Muscle layer of colon (tissue), 2 donors: Measurements from ENCODE around the gene APEX1.
"Not testable (repeated sequence)": the region's sequence is repeated elsewhere in the genome, so short reads cannot be mapped to it uniquely, and the experiment has no call there.

Experiments used
- H3K27ac ChIP-seq: one replicate; pipeline ENCODE4 v1.7.0; 2013; ENCODE audit warnings: low read depth, mild to moderate bottlenecking, low read length, moderate library complexity
- H3K27me3 ChIP-seq, 2 donors: one replicate each; pipeline ENCODE4 v1.7.0; 2013; ENCODE audit warnings: low read length in 2 of 2, mild to moderate bottlenecking in 2 of 2; ENCODE audit not compliant: insufficient read depth in 2 of 2, control insufficient read depth in 1 of 2
- H3K36me3 ChIP-seq: one replicate; pipeline ENCODE4 v1.7.0; 2013; ENCODE audit warnings: mild to moderate bottlenecking, low read length; ENCODE audit not compliant: insufficient read depth
- H3K4me1 ChIP-seq: one replicate; pipeline ENCODE4 v1.7.0; 2013; ENCODE audit warnings: mild to moderate bottlenecking, low read length; ENCODE audit not compliant: insufficient read depth
- H3K4me3 ChIP-seq, 2 donors: one replicate each; pipeline ENCODE4 v1.7.0; 2013; ENCODE audit warnings: low read length in 2 of 2, low read depth in 1 of 2, mild to moderate bottlenecking in 1 of 2, moderate library complexity in 1 of 2
- H3K9ac ChIP-seq: one replicate; pipeline ENCODE4 v1.7.0; 2013; ENCODE audit warnings: low read length
- H3K9me3 ChIP-seq: one replicate; pipeline ENCODE4 v1.7.0; 2013; ENCODE audit warnings: mild to moderate bottlenecking, low read length
- donor health status: abdominal sarcoma.
- donor health status: Adenocarcinoma of cecum.

The APEX1 gene

GRCh38 chr14:20438664-20439063 lies 16.4 kb upstream of the APEX1 start:
- Histone ChIP-seq H3K27me3 (peaks cover 0 to 7% of the 10 kb centered on the region in 2 donors), H3K9ac (no peak overlapping the region), H3K36me3 (no peaks in the 10 kb centered on the region), H3K4me3 (no peak overlapping the region), H3K9me3 (no peaks in the 10 kb centered on the region), H3K27ac (no peak overlapping the region), H3K4me1 (no peaks in the 10 kb centered on the region)

GRCh38 chr14:20440465-20440864 lies 14.6 kb upstream of the APEX1 start:
- Histone ChIP-seq H3K4me1 (no peaks in the 10 kb centered on the region), H3K27me3 (peaks cover 0 to 1% of the 10 kb centered on the region in 2 donors), H3K4me3 (no peak overlapping the region), H3K36me3 (peaks cover 6% of the 10 kb centered on the region), H3K9me3 (no peaks in the 10 kb centered on the region), H3K27ac (no peak overlapping the region), H3K9ac (no peak overlapping the region)

GRCh38 chr14:20440882-20441281 lies 14.1 kb upstream of the APEX1 start:
- H3K27ac ChIP-seq: no peak overlapping the region
- H3K4me3 ChIP-seq: no peak overlapping the region
- no peak overlapping the region for H3K9ac ChIP-seq
- no peaks in the 10 kb centered on the region for H3K9me3 ChIP-seq
- H3K4me1 ChIP-seq: no peaks in the 10 kb centered on the region
- no peaks in the 10 kb centered on the region for H3K27me3 ChIP-seq
- peaks cover 10% of the 10 kb centered on the region for H3K36me3 ChIP-seq

- no peak overlapping the region for H3K27ac ChIP-seq
- H3K4me1 ChIP-seq: no peaks in the 10 kb centered on the region
- no peaks in the 10 kb centered on the region for H3K27me3 ChIP-seq
- peaks cover 16% of the 10 kb centered on the region for H3K36me3 ChIP-seq
- no peaks in the 10 kb centered on the region for H3K9me3 ChIP-seq
- H3K4me3 ChIP-seq: no peak overlapping the region
- H3K9ac ChIP-seq: no peak overlapping the region
These were observed 13.6 kb upstream of the APEX1 start for GRCh38 chr14:20441461-20441860.

- H3K9ac ChIP-seq, H3K4me1 ChIP-seq, H3K9me3 ChIP-seq, H3K27ac ChIP-seq, H3K27me3 ChIP-seq, H3K4me3 ChIP-seq: not testable (repeated sequence)
- peaks cover 38% of the 10 kb centered on the region for H3K36me3 ChIP-seq
These were observed 11.4 kb upstream of the APEX1 start for GRCh38 chr14:20443650-20444049.

- no peak overlapping the region for H3K4me3 ChIP-seq
- H3K27me3 ChIP-seq: no peaks in the 10 kb centered on the region
- no peaks in the 10 kb centered on the region for H3K4me1 ChIP-seq
- H3K9ac ChIP-seq: no peak overlapping the region
- no peaks in the 10 kb centered on the region for H3K9me3 ChIP-seq
- peaks cover 68% of the 10 kb centered on the region for H3K36me3 ChIP-seq
- no peak overlapping the region for H3K27ac ChIP-seq
These were observed 8.1 kb upstream of the APEX1 start for GRCh38 chr14:20446889-20447288.

GRCh38 chr14:20452831-20453230 lies 2.2 kb upstream of the APEX1 start:
- H3K27me3 ChIP-seq, H3K9me3 ChIP-seq, H3K4me3 ChIP-seq, H3K27ac ChIP-seq, H3K9ac ChIP-seq: not testable (repeated sequence)
- peaks cover 16% of the 10 kb centered on the region for H3K4me1 ChIP-seq
- peaks cover 62% of the 10 kb centered on the region for H3K36me3 ChIP-seq

GRCh38 chr14:20455355-20456300 lies 602 bp downstream of the APEX1 start:
- H3K9ac ChIP-seq: peak overlapping the region; percentile 93
- peak overlapping the region; percentile 99 for H3K27ac ChIP-seq
- H3K4me3 ChIP-seq: peak overlapping the region; percentile 73 to 93
- H3K27me3 ChIP-seq: no peaks in the 10 kb centered on the region
- no peaks in the 10 kb centered on the region for H3K9me3 ChIP-seq
- peaks cover 58% of the 10 kb centered on the region for H3K36me3 ChIP-seq
- peaks cover 28% of the 10 kb centered on the region for H3K4me1 ChIP-seq

GRCh38 chr14:20456971-20457370 lies 1.9 kb downstream of the APEX1 start:
- H3K9me3 ChIP-seq: no peaks in the 10 kb centered on the region
- H3K4me1 ChIP-seq: peaks cover 30% of the 10 kb centered on the region
- H3K4me3 ChIP-seq: no peak overlapping the region
- H3K27me3 ChIP-seq: no peaks in the 10 kb centered on the region
- no peak overlapping the region for H3K9ac ChIP-seq
- no peak overlapping the region for H3K27ac ChIP-seq
- H3K36me3 ChIP-seq: peaks cover 47% of the 10 kb centered on the region

GRCh38 chr14:20458031-20458789 lies 3.2 kb downstream of the APEX1 start:
- Histone ChIP-seq H3K27ac (no peak overlapping the region), H3K4me3 (no peak overlapping the region), H3K9ac (no peak overlapping the region), H3K36me3 (peaks cover 43% of the 10 kb centered on the region), H3K9me3 (no peaks in the 10 kb centered on the region), H3K4me1 (peaks cover 30% of the 10 kb centered on the region), H3K27me3 (no peaks in the 10 kb centered on the region)

GRCh38 chr14:20460458-20461224 lies 5.6 kb downstream of the APEX1 start:
- peak overlapping the region; percentile 86 for H3K27ac ChIP-seq
- peak overlapping the region; percentile 95 for H3K9ac ChIP-seq
- H3K27me3 ChIP-seq: no peaks in the 10 kb centered on the region
- H3K4me3 ChIP-seq: peak overlapping the region; percentile 73 to 82
- no peaks in the 10 kb centered on the region for H3K9me3 ChIP-seq
- H3K4me1 ChIP-seq: peaks cover 24% of the 10 kb centered on the region
- H3K36me3 ChIP-seq: peaks cover 43% of the 10 kb centered on the region
